GM23248 (cell line): ENCODE measurements around the gene PRR5L.

Source experiments
- EZH2 ChIP-seq: fragments of 200-600 bp; sonication (generic); IDR thresholded peaks from 2 replicates; pipeline ENCODE4 v1.6.1; 2018; ENCODE audit warnings: antibody characterized with exemption, mild to moderate bottlenecking; ENCODE audit not compliant: insufficient read depth, poor library complexity, severe bottlenecking
- EZH2phosphoT487 ChIP-seq: fragments of 200-600 bp; sonication (generic); IDR thresholded peaks from 2 replicates; pipeline ENCODE4 v1.6.1; 2018; ENCODE audit warnings: antibody characterized with exemption, moderate library complexity, mild to moderate bottlenecking, low read depth; ENCODE audit not compliant: insufficient read depth

DNA sequence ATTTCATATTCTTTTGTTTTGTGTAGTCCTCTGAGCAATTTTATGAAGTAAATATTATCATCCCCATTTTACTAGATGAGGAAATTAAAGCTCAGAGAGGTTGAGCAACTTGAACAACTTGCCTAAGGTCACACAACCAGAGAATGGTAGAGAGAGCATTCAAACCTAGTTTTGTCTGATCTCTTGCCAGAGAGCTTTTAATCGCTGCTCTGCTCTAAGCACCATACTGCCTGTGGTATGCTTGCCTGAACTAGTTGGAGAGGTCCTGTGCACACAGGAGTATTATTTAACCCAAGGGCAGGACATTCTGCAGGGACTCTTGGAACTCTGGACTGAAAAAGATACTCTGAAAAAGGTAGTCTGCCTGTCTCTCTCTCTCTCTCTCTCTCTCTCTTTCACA lies 175.5 kb downstream of the PRR5L start:
- no peak for TF ChIP-seq EZH2
- no peak for TF ChIP-seq EZH2phosphoT487
